HG02970 (cell line): ENCODE results near the gene SPATA33.
A peak's percentile ranks its signal among the peaks of the same experiment; 100 is the strongest.
"Not testable (repeated sequence)": the region's sequence is repeated elsewhere in the genome, so short reads cannot be mapped to it uniquely, and the experiment has no call there.

Experiments used
- ATAC-seq: cut with Tn5 transposase; IDR thresholded peaks from one replicate; pipeline ENCODE4 v1.9.1; 2021; ENCODE audit warnings: mild to moderate bottlenecking, moderate library complexity, moderate number of reproducible peaks; ENCODE audit not compliant: unreplicated experiment, low FRiP score

Gene SPATA33

GRCh38 chr16:89658221-89658879 lies 714 bp downstream of the SPATA33 start:
- ATAC-seq: no peak

GRCh38 chr16:89660146-89660545 lies 2.5 kb downstream of the SPATA33 start:
- no peak for ATAC-seq

- no peak for ATAC-seq
Measured at GRCh38 chr16:89661215-89661614, 3.6 kb downstream of the SPATA33 start.

DNA sequence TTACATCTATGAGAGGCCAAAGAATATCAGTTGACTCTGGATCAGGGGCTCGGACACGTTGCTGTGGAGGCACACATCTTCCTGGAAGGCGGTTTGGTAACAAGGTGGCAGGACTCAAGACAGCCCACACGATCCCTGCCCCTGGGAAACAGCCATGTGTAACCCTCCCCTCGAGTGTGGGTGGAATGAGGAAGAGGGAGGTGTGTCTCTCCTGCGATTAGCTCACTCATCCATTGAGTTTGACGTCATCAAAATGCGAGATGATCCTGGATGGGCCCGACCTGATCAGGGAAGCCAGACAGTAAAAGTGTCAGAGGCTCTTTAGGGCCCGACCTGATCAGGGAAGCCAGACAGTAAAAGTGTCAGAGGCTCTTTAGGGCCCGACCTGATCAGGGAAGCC lies 6.6 kb downstream of the SPATA33 start:
- not testable (repeated sequence) for ATAC-seq

DNA sequence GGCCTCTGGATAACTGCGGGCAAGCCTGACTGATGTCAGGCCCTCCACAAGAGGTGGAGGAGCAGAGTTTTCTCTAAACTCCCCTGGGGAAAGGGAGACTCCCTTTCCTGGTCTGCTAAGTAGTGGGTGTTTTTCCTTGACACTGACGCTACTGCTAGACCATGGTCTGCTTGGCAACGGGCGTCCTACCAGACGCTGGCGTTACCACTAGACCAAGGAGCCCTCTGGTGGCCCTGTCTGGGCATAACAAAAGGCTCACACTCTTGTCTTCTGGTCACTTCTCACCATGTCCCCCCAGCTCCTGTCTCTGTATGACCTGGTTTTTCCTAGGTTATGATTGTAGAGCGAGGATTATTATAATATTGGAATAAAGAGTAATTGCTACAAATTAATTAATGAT lies 9.4 kb downstream of the SPATA33 start:
- ATAC-seq: not testable (repeated sequence)

GRCh38 chr16:89667633-89668032 lies 10.0 kb downstream of the SPATA33 start:
- ATAC-seq: no peak

GRCh38 chr16:89668790-89669158 lies 11.1 kb downstream of the SPATA33 start:
- no peak for ATAC-seq

DNA sequence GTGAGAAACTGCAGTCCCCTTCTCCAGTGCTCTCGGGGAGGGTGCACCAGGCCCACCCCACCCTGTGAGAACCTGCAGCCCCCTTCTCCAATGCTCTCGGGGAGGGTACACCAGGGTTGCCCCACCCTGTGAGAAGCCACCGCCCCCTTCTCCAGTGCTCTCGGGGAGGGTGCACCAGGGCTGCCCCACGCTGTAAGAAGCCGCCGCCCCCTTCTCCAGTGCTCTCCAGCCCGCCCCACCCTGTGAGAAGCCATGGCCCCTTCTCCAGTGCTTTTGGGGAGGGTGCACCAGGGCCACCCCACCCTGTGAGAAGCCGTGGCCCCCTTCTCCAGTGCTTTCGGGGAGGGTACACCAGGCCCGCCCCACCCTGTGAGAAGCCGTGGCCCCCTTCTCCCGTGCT lies 12.1 kb downstream of the SPATA33 start:
- ATAC-seq: no peak

DNA sequence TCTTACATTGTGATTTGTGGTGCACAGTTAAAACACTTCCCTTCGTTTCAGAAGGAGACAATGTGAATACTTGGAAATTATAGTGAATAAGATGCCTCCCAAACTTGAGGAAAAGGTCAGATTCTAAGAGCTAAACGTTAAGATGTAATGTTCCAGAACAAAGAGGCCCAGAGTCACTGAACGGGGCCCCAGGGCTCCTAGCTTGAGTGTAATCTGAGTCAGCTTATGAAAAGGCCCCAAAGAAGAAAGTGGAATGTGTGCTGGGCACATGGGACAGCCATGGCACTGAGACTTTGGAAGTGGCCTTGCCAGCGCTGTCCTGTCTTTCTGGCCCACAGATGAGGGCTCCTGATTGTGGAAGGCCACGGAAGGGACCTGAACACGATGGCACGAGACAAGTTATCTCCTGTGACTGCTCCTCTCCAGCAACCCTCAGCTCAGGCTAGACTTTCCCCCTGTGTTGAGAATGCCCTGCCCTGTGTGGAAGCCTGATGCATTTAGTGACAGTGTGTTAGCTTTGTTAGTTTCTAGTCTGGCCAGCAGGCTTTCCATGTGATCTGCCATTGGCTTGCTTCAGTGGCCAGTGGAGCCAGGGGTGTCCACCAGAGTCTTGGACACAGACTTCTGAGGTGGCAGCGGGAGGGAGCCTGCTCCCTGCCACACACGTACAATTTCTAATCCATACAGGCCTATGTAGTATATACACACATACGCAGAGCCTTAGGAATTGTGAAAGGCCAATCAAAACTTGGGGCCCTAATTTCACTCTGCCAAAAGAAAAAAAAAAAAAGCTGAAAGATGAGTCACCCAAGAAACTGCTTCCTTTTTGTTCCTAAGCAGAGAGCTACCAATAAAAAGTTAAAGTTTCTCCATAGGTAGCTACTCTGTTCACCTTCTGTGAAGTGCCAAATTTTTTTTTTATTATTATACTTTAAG lies 13.1 kb downstream of the SPATA33 start:
- no peak for ATAC-seq

GRCh38 chr16:89671565-89671964 lies 13.9 kb downstream of the SPATA33 start:
- ATAC-seq: not testable (repeated sequence)

DNA sequence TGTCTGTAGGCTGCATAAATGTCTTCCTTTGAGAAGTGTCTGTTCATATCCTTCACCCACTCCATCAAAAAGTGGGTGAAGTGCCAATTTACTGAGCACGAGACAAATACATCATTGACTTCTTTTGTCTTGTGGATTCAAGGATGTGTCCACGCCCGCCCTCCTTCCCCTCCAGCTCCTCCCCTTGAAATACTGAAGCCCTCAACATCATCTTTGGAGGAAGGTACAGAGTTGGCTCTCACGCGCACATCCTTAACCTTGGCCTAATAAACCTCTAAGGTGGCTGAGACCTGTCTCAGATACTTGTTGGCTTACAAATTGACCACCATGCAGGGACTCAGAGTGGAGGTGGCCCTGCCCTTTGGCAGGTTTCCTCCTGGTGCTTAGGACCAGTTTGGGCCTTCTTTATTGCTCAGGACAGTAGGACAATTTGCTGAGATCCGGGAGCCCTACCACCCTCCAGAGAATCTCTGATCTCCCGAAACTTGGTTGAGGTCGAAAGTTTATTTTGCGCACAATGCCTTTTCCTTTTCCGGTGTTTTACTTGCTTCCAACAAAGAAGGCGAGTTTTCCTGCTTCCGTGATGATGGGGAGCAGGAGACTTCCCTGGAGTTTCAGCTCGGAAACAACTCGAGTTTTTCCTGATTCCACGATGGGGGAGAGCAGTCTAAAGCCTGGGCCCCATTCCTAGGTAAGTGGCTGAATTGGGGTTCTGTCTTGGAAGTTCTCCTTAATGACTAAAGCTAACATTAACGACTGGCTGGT lies 14.7 kb downstream of the SPATA33 start:
- no peak for ATAC-seq

GRCh38 chr16:89678258-89678657 lies 20.6 kb downstream of the SPATA33 start:
- ATAC-seq: no peak

GRCh38 chr16:89685916-89686315 lies 28.3 kb downstream of the SPATA33 start:
- ATAC-seq: no peak

DNA sequence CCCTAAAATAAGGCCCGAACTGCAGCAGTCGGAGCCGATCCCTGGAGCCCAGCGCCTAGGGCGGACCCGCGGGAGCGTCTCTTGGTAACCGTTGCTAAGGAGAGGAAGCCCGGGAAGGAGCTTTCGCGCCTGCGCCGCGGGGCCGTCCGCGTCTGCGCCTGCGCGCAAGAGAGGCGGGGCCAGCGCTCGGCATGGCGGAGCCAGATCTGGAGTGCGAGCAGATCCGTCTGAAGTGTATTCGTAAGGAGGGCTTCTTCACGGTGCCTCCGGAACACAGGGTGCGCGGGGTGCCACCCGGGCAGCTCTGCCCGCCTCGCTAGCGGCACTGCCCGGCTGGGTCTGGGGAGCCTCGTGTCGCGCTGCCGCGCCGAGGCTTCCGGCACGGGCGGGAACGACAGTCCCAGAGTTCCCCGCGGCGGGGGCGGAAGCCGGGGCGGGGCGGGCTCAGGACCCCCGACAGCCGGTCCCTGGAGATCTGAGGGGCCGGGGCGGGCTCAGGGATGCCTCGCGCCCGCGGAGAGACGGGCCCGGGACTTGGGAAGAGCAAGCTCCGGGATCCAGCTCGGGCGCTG lies 29.0 kb downstream of the SPATA33 start, which contains the start of gene CDK10:
CDK10 (plus strand) TSS at position 170 of the 572 bp plus-strand sequence; CDS start at position 192, 22 bp downstream.
- ATAC-seq: peak; percentile 84

- ATAC-seq: peak; percentile 39
Measured at GRCh38 chr16:89687092-89687940, 29.7 kb downstream of the SPATA33 start.

- ATAC-seq: no peak
Measured at GRCh38 chr16:89688395-89688794, 30.8 kb downstream of the SPATA33 start.

DNA sequence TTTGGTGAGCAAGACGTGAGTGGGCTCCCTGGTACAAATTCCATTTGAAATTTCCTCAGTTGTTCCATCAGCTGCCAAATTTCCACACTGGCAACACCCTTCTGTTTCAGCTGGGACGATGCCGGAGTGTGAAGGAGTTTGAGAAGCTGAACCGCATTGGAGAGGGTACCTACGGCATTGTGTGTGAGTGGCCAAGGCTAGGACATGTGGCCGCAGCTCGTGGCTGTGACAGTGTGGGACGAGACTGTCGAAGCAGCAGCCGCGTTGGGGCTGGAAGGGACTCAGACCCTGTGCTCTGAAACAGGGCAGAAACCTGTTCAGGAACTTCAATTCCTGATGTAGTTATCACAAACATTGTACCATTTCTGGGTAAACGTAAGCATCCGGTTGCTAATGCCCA lies 31.5 kb downstream of the SPATA33 start:
- no peak for ATAC-seq

- not testable (repeated sequence) for ATAC-seq
Measured at GRCh38 chr16:89689621-89690020, 32.0 kb downstream of the SPATA33 start.

GRCh38 chr16:89690392-89690901 lies 32.8 kb downstream of the SPATA33 start:
- ATAC-seq: no peak
